ENCODE data around the gene MLLT1.

The MLLT1 gene

DNA sequence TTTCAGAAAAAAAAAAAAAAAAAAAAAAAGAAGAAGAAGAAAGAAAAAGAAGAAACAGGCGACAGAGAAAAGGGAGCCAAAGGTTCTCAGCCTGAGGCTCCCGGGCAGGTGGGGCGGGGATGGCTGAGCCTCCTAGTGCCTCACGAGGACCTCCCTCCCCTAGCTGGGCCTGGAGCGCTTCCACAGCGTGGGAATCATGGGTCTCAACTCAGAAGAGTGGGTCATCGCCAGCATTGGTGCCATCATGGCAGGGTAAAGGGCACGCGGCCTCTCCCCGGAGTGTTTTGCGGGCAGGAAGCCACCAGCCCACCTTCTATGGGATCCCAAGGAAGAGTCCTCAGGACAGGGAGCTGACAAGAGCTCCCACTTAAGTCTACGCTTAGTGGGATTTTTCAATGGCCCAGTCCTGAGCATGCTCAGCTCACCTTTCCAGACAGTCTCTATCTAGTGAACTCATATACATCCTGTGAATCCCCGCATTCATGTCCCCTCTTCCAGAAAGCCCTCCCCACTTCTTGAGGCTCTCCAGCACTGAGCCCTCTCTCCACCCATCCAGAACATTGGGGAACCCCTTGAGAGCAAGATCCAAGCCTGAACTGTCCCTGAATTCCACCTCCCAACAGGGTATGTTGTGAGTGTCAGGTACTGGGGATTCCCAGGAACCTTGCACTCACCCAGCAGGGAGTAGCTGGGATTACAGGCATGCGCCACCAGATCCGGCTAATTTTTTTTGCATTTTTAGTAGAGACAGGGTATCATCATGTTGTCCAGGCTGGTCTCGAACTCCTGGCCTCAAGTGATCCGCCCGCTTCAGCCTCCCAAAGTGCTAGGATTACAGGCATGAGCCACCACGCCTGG is 74.7 kb downstream of the MLLT1 start:
- DNase-seq = no peak

DNA sequence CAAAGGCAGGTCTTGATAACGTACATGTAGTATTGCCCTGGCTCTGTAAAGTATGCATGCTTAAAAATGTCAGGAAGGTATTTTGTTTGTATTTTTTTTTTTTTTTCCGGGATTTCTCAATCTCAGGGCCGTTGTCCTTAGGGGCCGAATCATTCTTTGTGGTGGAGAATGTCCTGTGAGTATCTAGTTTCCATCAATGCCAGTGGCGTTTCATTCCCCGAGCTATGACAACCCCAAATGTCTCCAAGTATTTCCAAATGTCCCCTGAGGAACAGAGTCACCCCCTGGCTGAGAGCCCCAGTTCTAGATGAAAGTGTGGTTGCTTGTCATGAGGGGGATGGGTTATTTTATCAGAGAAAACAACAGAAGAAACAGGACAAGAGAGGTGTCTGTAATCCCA is 75.6 kb downstream of the MLLT1 start:
- no peak for DNase-seq

DNA sequence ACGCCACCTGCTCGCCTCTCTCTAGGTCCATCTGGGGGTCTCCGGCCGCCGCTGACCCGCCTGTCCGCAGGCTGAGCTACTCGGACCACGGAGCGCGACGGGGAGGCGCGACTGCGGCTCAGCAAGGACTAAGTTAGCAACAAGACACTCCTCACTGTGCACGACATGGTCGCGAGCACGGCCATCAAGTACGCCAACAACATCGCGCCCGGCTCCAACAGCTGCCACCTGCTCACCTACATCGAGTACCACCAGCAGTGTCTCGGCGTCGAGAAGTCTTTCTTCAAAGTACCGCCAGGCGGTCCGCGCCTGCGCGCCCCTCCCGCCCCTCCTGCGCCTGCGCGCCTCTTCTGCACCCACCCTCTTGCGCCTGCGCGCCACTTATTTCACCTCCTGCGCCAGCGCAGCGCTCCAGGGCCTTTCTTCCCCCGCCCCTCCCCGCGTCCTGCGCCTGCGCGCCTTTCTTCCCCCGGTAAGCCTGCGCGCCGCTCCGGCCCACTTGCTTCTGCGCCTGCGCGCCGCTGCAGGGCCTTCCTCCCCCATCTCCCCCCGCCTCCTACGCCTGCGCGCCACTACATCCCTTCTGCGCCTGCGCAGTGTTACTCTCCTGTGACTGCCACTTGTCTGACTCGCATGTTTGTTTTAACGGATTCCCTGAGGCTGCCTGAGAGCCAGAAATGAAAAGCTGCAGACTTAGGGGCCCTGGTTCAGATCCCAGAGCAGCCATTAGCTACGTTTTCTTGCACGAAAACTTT is 80.4 kb downstream of the MLLT1 start:
- DNase-seq = peak; percentile 98

DNA sequence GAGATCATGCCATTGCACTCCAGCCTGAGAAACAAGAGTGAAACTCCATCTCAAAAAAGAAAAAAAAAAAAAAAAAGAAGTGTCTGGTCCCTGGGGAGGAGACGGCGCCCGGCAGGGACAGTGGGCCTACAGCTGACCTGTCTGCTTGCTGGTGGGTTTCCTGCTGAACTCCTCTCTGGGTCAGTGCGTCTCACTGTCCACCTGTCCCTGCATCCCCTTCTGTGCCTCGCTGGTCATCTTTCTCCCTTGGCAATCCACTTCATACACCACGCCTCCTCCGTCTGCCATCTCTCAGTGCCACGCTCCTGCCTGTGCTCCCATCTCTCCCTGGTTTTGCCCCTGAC is 80.9 kb downstream of the MLLT1 start:
- DNase-seq = no peak

DNA sequence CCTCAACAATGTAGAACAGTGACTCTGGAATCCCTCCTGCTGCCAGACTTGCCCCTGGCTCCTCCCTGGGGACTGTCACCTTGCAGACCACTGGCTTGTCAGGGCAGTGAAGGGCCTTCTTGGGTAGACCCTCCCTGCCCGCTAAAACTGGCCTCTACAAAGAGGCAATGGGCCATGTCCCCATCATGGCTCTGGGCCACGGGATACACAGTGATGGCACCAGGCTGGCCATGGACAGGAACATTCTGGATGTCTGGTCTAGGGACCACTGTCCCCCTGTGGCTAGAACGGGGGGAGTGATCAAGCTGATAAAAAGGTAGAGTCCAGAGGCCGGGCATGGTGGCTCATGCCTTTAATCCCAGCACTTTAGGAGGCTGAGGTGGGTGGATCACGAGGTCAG is 83.4 kb downstream of the MLLT1 start:
- DNase-seq = no peak

DNA sequence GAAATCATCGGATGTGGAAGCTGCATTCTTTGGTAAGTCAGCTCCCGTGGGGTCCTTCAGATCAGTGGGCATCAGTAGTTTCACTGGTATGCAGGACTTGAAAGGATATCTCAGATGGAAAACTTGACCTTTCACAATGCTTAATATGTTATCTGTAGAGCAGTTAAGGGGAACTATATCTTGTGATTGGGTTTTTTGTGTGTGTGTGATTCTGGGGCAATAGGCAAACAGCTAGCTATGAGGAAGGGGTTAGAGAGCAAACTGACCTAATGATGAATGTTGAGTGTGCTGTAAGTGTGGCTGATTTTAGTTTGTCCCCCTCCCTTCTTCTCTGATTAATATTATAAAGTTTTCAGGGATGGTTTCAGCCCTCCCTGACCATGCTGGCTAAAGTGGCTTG is 91.0 kb downstream of the MLLT1 start:
- no peak for DNase-seq

DNA sequence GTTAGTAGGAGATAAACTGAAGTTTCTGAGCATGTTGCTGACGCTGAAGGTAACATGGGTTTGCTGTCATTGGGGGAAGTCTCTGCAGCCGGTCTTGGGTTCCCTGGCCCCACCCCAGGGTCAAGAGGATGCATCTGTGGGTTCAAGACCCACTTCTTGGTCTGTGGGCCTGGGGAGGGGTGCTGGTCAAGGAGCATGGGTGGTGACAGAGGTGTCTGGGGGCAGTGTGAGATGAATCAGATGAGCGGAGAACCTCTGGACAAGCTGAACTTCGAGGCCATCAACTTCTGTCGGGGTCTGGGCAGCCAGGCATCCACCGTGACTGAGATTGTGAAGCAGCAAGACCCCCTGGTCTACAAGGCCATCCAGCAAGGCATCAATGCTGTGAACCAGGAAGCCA is 92.4 kb downstream of the MLLT1 start:
- DNase-seq = no peak

DNA sequence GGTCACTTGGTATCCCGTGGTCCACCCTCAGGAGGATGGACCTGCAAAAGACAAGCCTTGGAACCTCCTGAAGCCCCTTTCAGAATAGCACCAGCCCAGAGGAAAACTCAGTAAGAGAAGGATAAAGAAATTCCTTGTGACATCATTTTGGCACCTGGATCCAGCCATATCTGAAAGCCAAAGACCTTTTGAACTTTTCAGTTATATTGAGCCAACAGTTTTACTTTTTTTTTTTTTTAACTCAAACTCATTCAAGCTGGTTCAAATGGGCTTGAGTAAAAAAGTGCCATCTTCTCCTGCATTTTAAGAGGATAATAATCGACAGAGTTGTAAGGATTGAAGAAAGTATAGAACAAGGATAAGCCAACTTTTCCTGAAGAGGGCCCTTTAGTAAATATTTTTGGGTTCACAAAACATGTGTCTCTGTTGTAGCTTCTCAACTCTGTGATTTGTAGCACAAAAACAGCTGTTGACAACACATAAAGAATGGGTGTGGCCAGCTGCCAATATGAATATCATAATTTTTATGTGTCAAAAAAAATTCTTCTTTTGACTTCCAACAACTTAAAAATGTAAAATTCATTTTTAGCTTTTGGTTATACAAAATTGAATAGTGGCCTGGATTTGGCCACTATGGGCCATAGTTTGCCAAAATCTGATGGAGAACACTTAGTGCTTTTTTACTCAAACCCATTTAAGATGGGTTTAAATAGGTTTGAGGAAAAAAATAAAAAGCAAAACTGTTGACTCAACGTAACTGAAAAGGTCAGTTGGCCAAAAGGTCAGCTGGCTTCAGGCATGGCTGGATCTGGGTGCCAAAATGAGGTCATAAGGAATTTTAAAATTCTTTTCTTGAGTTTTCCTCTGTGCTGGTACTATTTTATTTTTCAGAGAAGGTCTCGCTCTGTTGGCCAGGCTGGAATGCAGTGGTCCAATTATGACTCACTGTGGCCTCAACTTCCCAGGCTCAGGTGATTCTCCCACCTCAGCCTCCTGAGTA is 93.6 kb downstream of the MLLT1 start:
- no peak for DNase-seq

DNA sequence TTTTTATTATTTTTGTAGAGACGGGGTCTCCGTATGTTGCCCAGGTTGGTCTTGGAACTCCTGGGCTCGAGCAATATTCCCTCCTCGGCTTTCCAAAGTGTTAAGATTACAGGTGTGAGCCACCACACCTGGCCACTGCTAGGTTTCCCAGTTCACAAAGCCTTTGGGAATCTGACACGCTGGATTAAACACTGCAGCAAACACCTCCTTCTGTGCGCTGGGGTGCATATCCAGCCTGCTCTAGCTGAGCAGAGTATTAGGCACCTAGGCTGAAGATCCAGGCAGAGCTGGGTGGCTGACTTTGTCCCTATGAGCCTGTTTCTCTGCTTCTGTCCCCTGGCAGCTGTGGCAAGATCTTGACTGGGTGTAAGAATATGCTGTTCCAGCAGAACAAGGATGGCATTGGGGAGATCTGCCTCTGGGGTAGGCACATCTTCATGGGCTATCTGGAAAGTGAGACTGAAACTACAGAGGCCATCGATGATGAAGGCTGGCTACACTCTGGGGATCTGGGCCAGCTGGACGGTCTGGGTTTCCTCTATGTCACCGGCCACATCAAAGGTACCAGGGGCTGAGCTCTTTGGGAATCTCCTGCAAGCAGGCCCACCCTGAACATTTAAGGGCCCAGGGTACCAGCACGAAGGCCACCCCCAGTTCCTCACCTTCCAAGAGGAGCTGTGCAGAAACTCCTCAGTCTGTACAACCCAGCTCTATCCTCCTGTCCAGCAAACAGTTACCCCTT is 94.5 kb downstream of the MLLT1 start:
- no peak for DNase-seq

DNA sequence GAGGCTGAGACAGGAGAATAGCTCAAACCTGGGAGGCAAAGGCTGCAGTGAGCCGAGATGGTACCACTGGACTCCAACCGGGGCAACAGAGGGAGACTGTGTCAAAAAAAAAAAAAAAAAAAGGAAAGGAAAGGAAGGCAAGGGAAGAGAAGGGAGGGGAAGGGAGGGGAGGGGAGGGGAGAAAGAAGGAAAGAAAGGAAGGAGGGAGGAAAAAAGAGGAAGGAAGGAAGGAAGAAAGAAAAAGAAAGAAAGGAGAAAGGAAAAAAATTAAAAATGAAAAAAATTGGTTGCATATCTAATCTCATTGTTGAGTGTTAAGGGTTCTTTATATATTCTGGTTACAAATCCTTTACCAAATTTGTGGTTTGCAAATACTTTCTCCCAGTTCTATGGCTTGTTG is 98.7 kb downstream of the MLLT1 start:
- DNase-seq = no peak

DNA sequence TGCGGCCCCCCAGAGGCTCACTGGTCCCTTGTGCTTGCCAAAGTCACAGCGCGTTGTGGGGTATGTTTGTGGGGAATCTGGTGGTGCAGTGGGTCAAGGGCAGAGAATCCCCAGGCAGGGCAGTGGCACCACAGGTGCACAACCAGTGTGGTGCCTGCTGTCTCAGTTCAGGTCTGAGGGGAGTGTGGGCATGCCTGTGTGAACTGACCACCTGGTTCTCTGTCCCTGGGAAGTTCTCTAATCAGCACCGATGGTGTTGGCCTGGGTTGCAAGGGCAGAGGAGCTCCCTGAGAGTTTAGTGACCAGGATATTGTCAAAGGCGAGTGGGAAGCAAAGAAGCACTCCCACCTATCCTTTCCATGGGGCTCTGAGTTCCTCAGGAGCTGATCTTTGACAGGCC is 106.6 kb downstream of the MLLT1 start:
- DNase-seq = no peak

DNA sequence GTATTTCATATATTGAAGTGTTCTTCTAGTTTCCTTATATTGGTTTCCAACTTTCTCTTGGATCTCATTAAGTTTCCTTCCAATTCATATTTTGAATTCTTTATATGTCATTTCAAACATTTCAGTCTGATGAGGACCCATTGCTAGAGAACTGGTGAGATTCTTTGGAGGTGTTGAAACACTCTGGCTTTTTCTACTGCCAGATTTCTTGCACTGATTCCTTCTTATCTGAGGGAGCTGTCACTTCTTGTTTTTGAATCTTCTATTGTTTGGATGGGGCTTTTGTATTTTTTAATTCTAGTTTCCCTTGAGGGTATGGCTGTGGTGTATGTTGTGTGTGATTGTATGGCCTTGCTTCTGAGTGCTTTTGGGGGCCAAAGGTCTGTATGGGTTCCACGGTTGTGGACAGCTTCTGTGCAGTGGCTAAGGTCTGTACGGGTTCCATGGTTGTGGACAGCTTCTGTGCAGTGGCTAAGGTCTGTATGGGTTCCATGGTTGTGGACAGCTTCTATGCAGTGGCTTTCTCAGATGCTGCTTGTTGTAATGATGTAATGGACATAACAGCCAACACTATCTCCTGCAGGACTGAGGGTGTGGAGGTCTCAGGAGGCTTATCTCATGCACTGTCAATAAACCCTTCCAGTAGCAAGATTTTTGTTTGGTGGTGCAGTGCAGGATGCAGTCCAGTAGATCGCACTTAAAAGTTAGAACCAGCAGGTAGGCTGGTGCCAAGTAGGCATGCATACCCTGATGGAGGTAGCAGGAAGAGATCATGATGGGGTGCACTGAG is 107.5 kb downstream of the MLLT1 start:
- no peak for DNase-seq

DNA sequence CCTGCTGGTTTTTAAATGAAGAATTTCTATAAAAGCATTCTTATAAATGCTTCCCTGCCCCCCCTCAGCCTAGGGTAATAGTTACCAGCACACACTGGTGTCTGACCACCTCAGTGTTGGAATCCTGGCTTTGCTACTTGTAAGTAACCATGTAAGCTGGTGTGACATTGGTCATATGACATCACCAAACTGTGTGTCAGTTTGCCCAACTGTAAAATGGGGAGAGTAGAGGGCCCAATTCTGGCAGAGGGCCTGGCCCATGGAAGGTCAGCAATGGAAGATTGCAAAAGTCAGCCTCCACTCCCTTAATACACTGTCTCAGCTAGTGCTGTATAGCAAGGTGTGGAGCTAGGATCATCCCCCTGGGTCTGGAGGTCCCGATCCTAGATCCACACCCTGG is 112.7 kb downstream of the MLLT1 start:
- DNase-seq = no peak

DNA sequence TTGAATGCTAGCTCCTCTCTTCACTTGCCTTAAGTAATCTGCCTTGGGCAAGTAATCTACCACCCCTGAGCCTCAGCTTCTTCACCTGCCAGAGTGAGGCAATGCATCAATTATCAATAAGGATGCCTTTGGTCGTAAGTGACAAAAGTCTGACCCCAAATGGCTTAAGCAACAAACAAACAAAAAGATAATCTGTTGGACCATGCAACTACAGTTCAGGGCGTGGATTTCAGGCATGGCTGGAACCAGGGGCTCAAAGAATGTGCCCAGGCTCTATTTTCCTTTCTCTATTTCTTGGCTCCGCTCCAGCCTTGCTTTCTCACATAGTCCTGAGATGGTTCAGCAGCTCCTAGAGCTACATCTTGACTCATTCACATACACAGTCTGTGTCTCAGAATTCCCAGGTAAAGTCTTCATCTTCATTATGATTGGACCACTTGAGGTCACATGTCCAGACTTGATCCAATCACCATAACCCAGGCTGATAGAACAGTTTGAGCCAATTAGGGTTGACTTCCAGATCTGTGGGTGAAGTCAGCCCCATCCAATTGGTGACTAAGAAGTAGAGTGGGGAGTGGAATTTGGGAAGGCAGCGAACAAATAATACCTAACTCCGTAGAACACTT is 114.8 kb downstream of the MLLT1 start:
- DNase-seq = no peak

DNA sequence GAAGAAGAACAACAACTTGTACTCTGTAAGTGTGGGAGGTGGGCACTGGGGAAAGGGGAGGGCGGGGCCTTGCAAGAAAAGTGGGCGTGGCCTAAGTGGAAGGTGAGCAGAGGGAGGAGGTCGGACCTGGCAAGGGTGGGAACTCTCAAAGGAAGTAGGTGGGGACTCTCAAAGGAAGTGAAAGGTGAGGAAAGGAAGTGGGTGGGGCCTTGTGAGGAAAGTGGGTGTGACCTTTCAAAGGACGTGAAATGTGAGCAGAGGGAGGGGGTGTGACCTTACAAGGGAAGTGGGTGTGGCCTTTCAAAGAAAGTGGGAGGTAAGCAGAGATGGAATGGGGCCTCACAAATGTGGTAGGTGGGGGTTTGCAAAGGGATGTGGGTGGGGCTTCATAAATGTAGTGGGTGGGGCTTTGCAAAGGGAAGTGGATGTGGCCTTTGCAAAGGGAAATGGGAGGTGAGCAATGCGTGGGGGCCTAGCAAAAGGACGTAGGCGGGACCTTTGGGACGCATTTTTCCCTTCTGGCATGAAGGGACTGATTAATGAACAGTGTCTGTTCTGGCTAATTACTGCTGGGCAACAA is 118.4 kb downstream of the MLLT1 start:
- DNase-seq = peak; percentile 52
